H1 (cell line): ENCODE data around the gene COBLL1. TPM values are rescaled to one million over a fixed set of nuclear protein-coding genes. Genes with fewer than 3 reads are reported as not detected.

Experiments
- CTCF ChIA-PET: fragments of 300-600 bp; sonication (Branson Sonifier 250); formaldehyde crosslinking; loops from one replicate; lab custom pipeline; 2021; ENCODE audit not compliant: partially characterized antibody; lab: Charles Lee
- POLR2A ChIA-PET: fragments of 300-600 bp; sonication (Branson Sonifier 250); formaldehyde crosslinking; loops from one replicate; lab custom pipeline; 2021; ENCODE audit warnings: inconsistent platforms; ENCODE audit not compliant: partially characterized antibody; lab: Charles Lee
- DNase-seq, 2 experiments: peaks; one replicate each; pipeline versions ENCODE4 v3.0.0 to v3.0.0-alpha.2; 2010 to 2022; ENCODE audit warnings: low spot score in 2 of 2, low read depth in 1 of 2, mixed read lengths in 1 of 2
- FAIRE-seq: peaks from 2 replicates; lab custom pipeline; 2011; peaks lifted over from hg19 to GRCh38; lab: Jason Lieb, UNC
- H2AFZ ChIP-seq: 2 replicates; pipeline ENCODE4 v1.8.1; 2012; ENCODE audit warnings: low read length, inconsistent platforms
- H2AK5ac ChIP-seq: 2 replicates; pipeline ENCODE4 v1.6.1; 2013; ENCODE audit warnings: low read depth, low read length
- H2BK120ac ChIP-seq: replicated peaks from 2 replicates; pipeline ENCODE3; 2013; ENCODE audit warnings: low read depth, low read length, inconsistent platforms
- H2BK12ac ChIP-seq: 2 replicates; pipeline ENCODE4 v1.6.1; 2013; ENCODE audit warnings: low read depth, low read length
- H2BK15ac ChIP-seq: 2 replicates; pipeline ENCODE4 v1.6.1; 2013; ENCODE audit warnings: low read length
- H2BK20ac ChIP-seq: 2 replicates; pipeline ENCODE4 v1.6.1; 2013; ENCODE audit warnings: low read length
- H2BK5ac ChIP-seq: 2 replicates; pipeline ENCODE4 v1.6.1; 2013; ENCODE audit warnings: low read depth, low read length
- H3K14ac ChIP-seq: 2 replicates; pipeline ENCODE4 v1.6.1; 2013; ENCODE audit warnings: inconsistent platforms; ENCODE audit not compliant: insufficient read length
- H3K18ac ChIP-seq: 2 replicates; pipeline ENCODE4 v1.6.1; 2013; ENCODE audit warnings: low read length; ENCODE audit errors: extremely low read depth
- H3K23ac ChIP-seq: 2 replicates; pipeline ENCODE4 v1.6.1; 2013; ENCODE audit warnings: inconsistent platforms; ENCODE audit not compliant: insufficient read length
- H3K23me2 ChIP-seq: 2 replicates; pipeline ENCODE4 v1.6.1; 2013; ENCODE audit warnings: low read depth, low read length
- H3K27ac ChIP-seq: 2 replicates; pipeline ENCODE4 v1.6.1; 2011; ENCODE audit warnings: low read depth, low read length, inconsistent platforms
- H3K27me3 ChIP-seq, 4 experiments: replicated peaks in 1 of 4; 1 replicate in 1 of 4; 2 replicates in 3 of 4; pipeline versions ENCODE4 v1.6.1 to v1.8.1; 2011 to 2013; ENCODE audit warnings: low read length in 3 of 4, mild to moderate bottlenecking in 3 of 4, inconsistent platforms in 2 of 4, mixed read lengths in 2 of 4, moderate library complexity in 1 of 4; ENCODE audit not compliant: control insufficient read depth in 3 of 4, insufficient read depth in 3 of 4; ENCODE audit errors: extremely low read depth in 1 of 4
- H3K36me3 ChIP-seq, 4 experiments: 2 replicates each; pipeline versions ENCODE4 v1.6.1 to v1.8.1; 2011 to 2013; ENCODE audit warnings: mild to moderate bottlenecking in 4 of 4, low read length in 3 of 4, moderate library complexity in 2 of 4, control low read depth in 1 of 4, inconsistent platforms in 1 of 4; ENCODE audit not compliant: insufficient read depth in 4 of 4, control insufficient read depth in 2 of 4
- H3K4ac ChIP-seq: replicated peaks from 2 replicates; pipeline ENCODE3; 2013; ENCODE audit warnings: low read length, low read depth, mixed read lengths, inconsistent platforms; ENCODE audit not compliant: insufficient read length
- H3K4me1 ChIP-seq, 4 experiments: replicated peaks in 1 of 4; 1 replicate in 1 of 4; 2 replicates in 3 of 4; pipeline versions ENCODE4 v1.6.1 to v1.8.1; 2011 to 2013; ENCODE audit warnings: low read length in 3 of 4, inconsistent platforms in 2 of 4, mixed read lengths in 1 of 4; ENCODE audit not compliant: insufficient read depth in 4 of 4, control insufficient read depth in 3 of 4
- H3K4me2 ChIP-seq, 2 experiments: 2 replicates each; pipeline versions ENCODE4 v1.6.1 to v1.8.1; 2011 to 2013; ENCODE audit warnings: low read depth in 2 of 2, low read length in 2 of 2, control low read depth in 1 of 2, inconsistent platforms in 1 of 2, mild to moderate bottlenecking in 1 of 2; ENCODE audit not compliant: insufficient read depth in 1 of 2
- H3K4me3 ChIP-seq, 4 experiments: fragments of 200-600, 300-600 bp in 1 of 4; sonication (generic), shearing (Covaris generic), sonication (Bioruptor Twin) in 1 of 4; 2 replicates each; pipeline versions ENCODE4 v1.5.1 to v1.8.1; 2011 to 2016; ENCODE audit warnings: low read length in 4 of 4, low read depth in 3 of 4, control low read depth in 2 of 4, inconsistent platforms in 2 of 4, mild to moderate bottlenecking in 2 of 4, mixed read lengths in 1 of 4, moderate library complexity in 1 of 4; ENCODE audit not compliant: insufficient read depth in 2 of 4; ENCODE audit errors: extremely low read depth in 1 of 4
- H3K56ac ChIP-seq: replicated peaks from 2 replicates; pipeline ENCODE3; 2013; ENCODE audit warnings: low read depth, mild to moderate bottlenecking, mixed read lengths, low read length, inconsistent platforms; ENCODE audit not compliant: insufficient read length
- H3K79me1 ChIP-seq: 2 replicates; pipeline ENCODE4 v1.6.1; 2013; ENCODE audit warnings: low read depth, low read length, control low read depth
- H3K79me2 ChIP-seq, 2 experiments: 2 replicates each; pipeline versions ENCODE4 v1.6.1 to v1.8.1; 2012 to 2013; ENCODE audit warnings: low read length in 2 of 2, mild to moderate bottlenecking in 2 of 2, inconsistent platforms in 1 of 2; ENCODE audit not compliant: insufficient read depth in 2 of 2, control insufficient read depth in 1 of 2
- H3K9ac ChIP-seq, 4 experiments: replicated peaks in 1 of 4; 1 replicate in 1 of 4; 2 replicates in 3 of 4; pipeline versions ENCODE4 v1.6.1 to v1.8.1; 2011 to 2013; ENCODE audit warnings: low read depth in 3 of 4, low read length in 3 of 4, control low read depth in 2 of 4, mild to moderate bottlenecking in 2 of 4, moderate library complexity in 2 of 4, inconsistent platforms in 1 of 4; ENCODE audit errors: extremely low read depth in 1 of 4
- H3K9me3 ChIP-seq, 2 experiments: 2 replicates each; pipeline versions ENCODE4 v1.6.1 to v1.8.1; 2012 to 2013; ENCODE audit warnings: mild to moderate bottlenecking in 2 of 2, moderate library complexity in 2 of 2, control low read depth in 1 of 2, inconsistent platforms in 1 of 2, low read depth in 1 of 2, low read length in 1 of 2, mixed read lengths in 1 of 2; ENCODE audit not compliant: insufficient read depth in 2 of 2
- H4K20me1 ChIP-seq, 2 experiments: replicated peaks in 1 of 2; 2 replicates each; pipeline versions ENCODE3 to v1.8.1; 2011 to 2013; ENCODE audit warnings: inconsistent platforms in 2 of 2, low read length in 2 of 2, mild to moderate bottlenecking in 1 of 2; ENCODE audit not compliant: insufficient read depth in 2 of 2, control insufficient read depth in 1 of 2
- H4K5ac ChIP-seq: 2 replicates; pipeline ENCODE4 v1.6.1; 2013; ENCODE audit warnings: low read length, low read depth, mixed read lengths, inconsistent platforms; ENCODE audit not compliant: insufficient read length
- H4K8ac ChIP-seq: 2 replicates; pipeline ENCODE4 v1.8.0; 2013; ENCODE audit warnings: mild to moderate bottlenecking, moderate library complexity, low read length, inconsistent platforms; ENCODE audit not compliant: insufficient read depth; ENCODE audit errors: extremely low read depth
- H4K91ac ChIP-seq: replicated peaks from 2 replicates; pipeline ENCODE3; 2013; ENCODE audit warnings: low read length, mixed read lengths, inconsistent platforms; ENCODE audit not compliant: insufficient read length
- HDAC6 ChIP-seq: IDR thresholded peaks from one replicate; pipeline ENCODE4 v1.7.1; 2012; ENCODE audit warnings: low read depth, mild to moderate bottlenecking, inconsistent platforms, low read length, moderate library complexity
- KDM1A ChIP-seq: fragments of 200-600, 300-600 bp; sonication (generic); IDR thresholded peaks from 2 replicates; pipeline ENCODE4 v1.7.1; 2016; ENCODE audit warnings: mild to moderate bottlenecking, low read length, borderline replicate concordance
- MAFK ChIP-seq: IDR thresholded peaks from 2 replicates; pipeline ENCODE4 v1.6.1; 2012; ENCODE audit warnings: low read depth, mild to moderate bottlenecking, improper control_type of control experiment, low read length
- NANOG ChIP-seq: IDR thresholded peaks from 2 replicates; pipeline ENCODE4 v1.6.1; 2011; ENCODE audit warnings: low read length, low read depth, mild to moderate bottlenecking, inconsistent platforms; ENCODE audit not compliant: insufficient read depth, poor library complexity, severe bottlenecking
- RXRA ChIP-seq: IDR thresholded peaks from 2 replicates; pipeline ENCODE4 v1.6.1; 2011; ENCODE audit warnings: low read depth, mild to moderate bottlenecking, low read length, moderate library complexity; ENCODE audit not compliant: insufficient read depth
- SAP30 ChIP-seq: fragments of 300-600 bp; sonication (generic); IDR thresholded peaks from 2 replicates; pipeline ENCODE4 v1.7.1; 2012; ENCODE audit warnings: low read length, moderate library complexity, mild to moderate bottlenecking, inconsistent platforms; ENCODE audit not compliant: insufficient read depth, insufficient replicate concordance
- polyA plus RNA-seq, 7 experiments: library from polyadenylated mRNA; depleted of rRNA in 3 of 7; stranded (reverse) in 5 of 7; unstranded in 2 of 7; fragments of >200 nt in 5 of 7; fragments of 200-250 nt in 2 of 7; gene quantifications; 1 replicate in 5 of 7; 2 replicates in 1 of 7; 4 replicates in 1 of 7; pipeline versions ENCODE4 v1.2.1 to v1.2.3, GENCODE V29; 2011 to 2013; ENCODE audit warnings: missing spikeins in 2 of 7, mixed read lengths in 2 of 7
- total RNA-seq: library from RNA; stranded (reverse); fragmentation: NEBNext Ultra II Directional; extraction: Animal tissue kit (Norgen Biotek cat#: 25700); gene quantifications from 2 replicates; pipeline ENCODE4 v1.2.1, GENCODE V29; 2021

COBLL1 gene
- total and polyA plus RNA-seq, 2 of the 8 experiments (the other 6 are each of a cell fraction or from before 2014, with no cell fraction given): 2.2 to 6.2 TPM

GRCh38 chr2:164877927-164878326, 36.3 kb upstream of the COBLL1 start:
- no peak overlapping the region for H2BK5ac ChIP-seq

More at GRCh38 chr2:164877927-164878326, 36.3 kb upstream of the COBLL1 start:
- no peak overlapping the region for H3K4ac ChIP-seq
- no peak for TF ChIP-seq NANOG
- no peak for TF ChIP-seq KDM1A
- TF ChIP-seq HDAC6: no peak
- no peak for TF ChIP-seq RXRA
- no peak for TF ChIP-seq MAFK
- TF ChIP-seq SAP30: no peak
- no peaks in the 10 kb centered on the region for H3K79me1 ChIP-seq
- ChIA-PET POLR2A (no interaction called here), CTCF (interaction anchor here (1.0 kb wide), 1 partner anchor 12 kb away, joined by 3 read pairs; no protein-coding TSS in a partner anchor)
- H3K36me3 ChIP-seq: no peaks in the 10 kb centered on the region
- H2BK12ac ChIP-seq: no peak overlapping the region
- no peak overlapping the region for H3K18ac ChIP-seq
- H3K27me3 ChIP-seq: no peaks in the 10 kb centered on the region
- H3K4me2 ChIP-seq: no peak overlapping the region
- no peaks in the 10 kb centered on the region for H3K9me3 ChIP-seq
- H4K91ac ChIP-seq: no peak overlapping the region
- DNase-seq (no peak), FAIRE-seq (no peak)
- H3K14ac ChIP-seq: no peak overlapping the region
- H3K56ac ChIP-seq: no peak overlapping the region
- no peak overlapping the region for H3K4me3 ChIP-seq
- H2AK5ac ChIP-seq: no peak overlapping the region
- H2BK20ac ChIP-seq: no peak overlapping the region
- no peak overlapping the region for H3K9ac ChIP-seq
- no peak overlapping the region for H2BK120ac ChIP-seq
- H2AFZ ChIP-seq: no peak overlapping the region
- no peak overlapping the region for H3K23ac ChIP-seq
- H4K5ac ChIP-seq: no peak overlapping the region
- H4K8ac ChIP-seq: no peak overlapping the region
- no peaks in the 10 kb centered on the region for H3K79me2 ChIP-seq
- no peak overlapping the region for H3K27ac ChIP-seq
- H3K23me2 ChIP-seq: no peaks in the 10 kb centered on the region
- peaks cover 0 to 6% (median 1%) of the 10 kb centered on the region in 4 experiments; a peak in 1 of 7 replicates for H3K4me1 ChIP-seq
- H4K20me1 ChIP-seq: no peaks in the 10 kb centered on the region
- H2BK15ac ChIP-seq: no peak overlapping the region
